ENCODE data around the gene PLEKHM3. TPM values are rescaled to one million over a fixed set of nuclear protein-coding genes. Genes with fewer than 3 reads are reported as not detected.

Gene PLEKHM3
- total RNA-seq, 6 donors from 2014 or later = 16.4 to 56.3 (median 28.6) TPM

- WGBS, 2 donors = 78 to 91% methylated on average over 9 of the region's 9 CpGs
- H3K27ac ChIP-seq = no peak overlapping the region
- TF ChIP-seq CTCF (IDR thresholded peaks at IDR 0.05) (no peak), POLR2A (IDR thresholded peaks at IDR 0.05) (no peak), POLR2AphosphoS5 (IDR thresholded peaks at IDR 0.05) (no peak), EP300 (IDR thresholded peaks at IDR 0.05) (no peak)
- no peak for DNase-seq
- H3K36me3 ChIP-seq = peaks cover 0 to 16% (median 3%) of the 10 kb centered on the region in 4 donors
- no peaks in the 10 kb centered on the region for H3K27me3 ChIP-seq
- H3K9me3 ChIP-seq = no peaks in the 10 kb centered on the region
- no peak overlapping the region for H3K4me3 ChIP-seq
- peaks cover under 1 to 6% (median 4%) of the 10 kb centered on the region in 4 donors for H3K4me1 ChIP-seq
- ATAC-seq (ENCODE audit: low FRiP score in 2 of 2) = no peak
Observed at GRCh38 chr2:207897541-207898353, 127.6 kb downstream of the PLEKHM3 start.

DNA sequence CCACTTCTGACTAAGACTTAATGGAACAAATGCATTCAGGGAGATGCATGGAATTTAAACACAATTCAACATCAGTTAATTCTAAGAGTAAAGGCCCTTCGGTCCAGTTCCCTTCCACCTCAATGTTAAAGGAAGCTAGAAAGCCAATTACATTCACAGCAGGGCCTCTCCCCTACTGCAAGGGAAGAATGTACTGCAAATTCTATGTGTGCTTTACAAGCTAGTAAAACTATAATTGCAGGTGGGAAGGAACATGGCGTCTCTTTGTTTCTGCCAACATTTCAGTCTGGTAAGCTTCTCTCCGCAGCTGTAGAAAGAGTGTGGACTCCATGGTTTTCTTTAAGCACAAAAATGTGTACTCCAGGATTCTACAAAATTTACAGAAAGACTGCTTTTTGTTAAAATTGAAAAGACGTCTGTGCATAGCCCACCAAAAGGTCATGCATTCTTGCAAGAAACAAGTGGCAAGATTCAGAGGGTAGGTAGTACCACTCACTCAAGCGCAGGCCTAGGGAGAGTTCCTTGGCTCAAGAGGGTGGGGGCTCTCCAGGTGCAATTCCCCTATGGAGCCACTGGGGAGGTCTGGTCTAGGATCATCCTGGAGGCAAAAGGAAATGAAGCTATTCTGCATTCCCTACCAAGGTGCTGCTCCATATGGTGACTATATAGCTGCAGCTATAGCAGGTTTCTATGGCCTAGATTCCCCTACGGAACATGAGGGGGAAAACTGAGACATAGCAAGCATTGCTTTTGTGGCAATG, 128.6 kb downstream of the PLEKHM3 start:
- no peak overlapping the region for H3K4me3 ChIP-seq
- 95 to 98% methylated on average over 6 of the region's 6 CpGs for WGBS, 2 donors
- no peaks in the 10 kb centered on the region for H3K9me3 ChIP-seq
- no peaks in the 10 kb centered on the region for H3K27me3 ChIP-seq
- peaks cover 0 to 16% (median 2%) of the 10 kb centered on the region in 4 donors for H3K36me3 ChIP-seq
- TF ChIP-seq POLR2AphosphoS5 (IDR thresholded peaks at IDR 0.05) = no peak
- no peak for TF ChIP-seq EP300 (IDR thresholded peaks at IDR 0.05)
- TF ChIP-seq CTCF (IDR thresholded peaks at IDR 0.05) = no peak
- no peak for TF ChIP-seq POLR2A (IDR thresholded peaks at IDR 0.05)
- ATAC-seq (ENCODE audit: low FRiP score in 2 of 2) = no peak
- H3K4me1 ChIP-seq = peaks cover 0 to 4% (median under 1%) of the 10 kb centered on the region in 4 donors
- H3K27ac ChIP-seq = no peak overlapping the region
- no peak for DNase-seq

- no peak for ATAC-seq (ENCODE audit: low FRiP score in 2 of 2)
- TF ChIP-seq CTCF (IDR thresholded peaks at IDR 0.05) (no peak), POLR2AphosphoS5 (IDR thresholded peaks at IDR 0.05) (no peak)
- Histone ChIP-seq H3K4me1 (peaks cover 0 to 4% (median 0%) of the 10 kb centered on the region in 4 donors), H3K36me3 (peaks cover 0 to 11% (median 1%) of the 10 kb centered on the region in 4 donors), H3K27ac (no peak overlapping the region), H3K4me3 (no peak overlapping the region), H3K27me3 (no peaks in the 10 kb centered on the region), H3K9me3 (no peaks in the 10 kb centered on the region)
- DNase-seq = no peak
- 90 to 91% methylated on average over 5 of the region's 5 CpGs for WGBS, 2 donors
Observed at GRCh38 chr2:207895274-207895860, 130.0 kb downstream of the PLEKHM3 start.

- DNase-seq = no peak
- TF ChIP-seq POLR2A (IDR thresholded peaks at IDR 0.05) = no peak
- no peak for TF ChIP-seq CTCF (IDR thresholded peaks at IDR 0.05)
- no peak for TF ChIP-seq EP300 (IDR thresholded peaks at IDR 0.05)
- TF ChIP-seq POLR2AphosphoS5 (IDR thresholded peaks at IDR 0.05) = no peak
- 70 to 80% methylated on average over 7 of the region's 7 CpGs for WGBS, 2 donors
- ATAC-seq (ENCODE audit: low FRiP score in 2 of 2) = no peak
- Histone ChIP-seq H3K36me3 (no peaks in the 10 kb centered on the region), H3K4me1 (peaks cover 0 to 4% (median 0%) of the 10 kb centered on the region in 4 donors), H3K4me3 (no peak overlapping the region), H3K9me3 (no peaks in the 10 kb centered on the region), H3K27ac (no peak overlapping the region), H3K27me3 (no peaks in the 10 kb centered on the region)
Observed at GRCh38 chr2:207892716-207893402, 132.5 kb downstream of the PLEKHM3 start.
